Loucy (cell line): ENCODE measurements around the gene KCNJ6.

Source experiments
- H2AFZ ChIP-seq: fragments of 200-600 bp; sonication (generic); 2 replicates; pipeline ENCODE4 v1.6.0; 2016; ENCODE audit warnings: antibody characterized with exemption, mild to moderate bottlenecking, low read length, moderate library complexity
- H3F3A ChIP-seq: fragments of 200-600 bp; 2 replicates; pipeline ENCODE4 v1.6.0; 2016; ENCODE audit warnings: antibody characterized with exemption, low read depth, mild to moderate bottlenecking
- H3K27me3 ChIP-seq: fragments of 200-600 bp; sonication (generic); 2 replicates; pipeline ENCODE4 v1.6.1; 2014; ENCODE audit warnings: low read length, mild to moderate bottlenecking; ENCODE audit not compliant: insufficient read depth, poor library complexity, severe bottlenecking
- H3K36me3 ChIP-seq: fragments of 200-600 bp; sonication (generic); 2 replicates; pipeline ENCODE4 v1.6.1; 2016; ENCODE audit warnings: low read length; ENCODE audit not compliant: insufficient read depth
- H3K4me1 ChIP-seq: fragments of 200-600 bp; sonication (generic); 2 replicates; pipeline ENCODE4 v1.5.1; 2014; ENCODE audit warnings: low read length, mild to moderate bottlenecking; ENCODE audit not compliant: insufficient read depth, poor library complexity, severe bottlenecking
- H3K4me2 ChIP-seq: fragments of 200-600 bp; sonication (generic); 2 replicates; pipeline ENCODE4 v1.6.0; 2014; ENCODE audit warnings: antibody characterized with exemption, low read length, low read depth, mild to moderate bottlenecking; ENCODE audit not compliant: poor library complexity, severe bottlenecking
- H3K4me3 ChIP-seq: fragments of 200-600 bp; sonication (generic); 2 replicates; pipeline ENCODE4 v1.5.1; 2014; ENCODE audit warnings: low read length, mild to moderate bottlenecking, mixed read lengths; ENCODE audit not compliant: poor library complexity, severe bottlenecking
- H3K79me2 ChIP-seq: fragments of 200-600 bp; sonication (generic); 2 replicates; pipeline ENCODE4 v1.6.1; 2014; ENCODE audit warnings: low read length; ENCODE audit not compliant: insufficient read depth
- H3K9ac ChIP-seq: fragments of 200-600 bp; sonication (generic); 2 replicates; pipeline ENCODE4 v1.6.0; 2014; ENCODE audit warnings: mild to moderate bottlenecking, low read depth, low read length, moderate library complexity; ENCODE audit not compliant: poor library complexity, severe bottlenecking
- H3K9me2 ChIP-seq: fragments of 200-600 bp; sonication (generic); replicated peaks from 2 replicates; pipeline ENCODE4 v1.6.1; 2016; ENCODE audit warnings: low read depth, low read length, mixed read lengths
- H3K9me3 ChIP-seq: fragments of 200-600 bp; sonication (generic); 2 replicates; pipeline ENCODE4 v1.6.1; 2014; ENCODE audit warnings: mild to moderate bottlenecking, antibody characterized with exemption, low read length, low read depth; ENCODE audit not compliant: insufficient read depth
- H4K20me1 ChIP-seq: fragments of 200-600 bp; sonication (generic); 2 replicates; pipeline ENCODE4 v1.6.0; 2014; ENCODE audit warnings: antibody characterized with exemption, low read length, mild to moderate bottlenecking; ENCODE audit not compliant: insufficient read depth, poor library complexity, severe bottlenecking
- EZH2phosphoT487 ChIP-seq: fragments of 200-600 bp; IDR thresholded peaks from 2 replicates; pipeline ENCODE4 v1.6.1; 2018; ENCODE audit warnings: antibody characterized with exemption, mild to moderate bottlenecking, moderate library complexity, borderline replicate concordance
- TF ChIP-seq, protein P1 (sequence below): fragments of 200-600 bp; sonication (generic); conservative IDR thresholded peaks from 2 replicates; pipeline ENCODE4 v1.5.1; 2014; ENCODE audit warnings: mild to moderate bottlenecking, antibody characterized with exemption, low read length

Gene KCNJ6

GRCh38 chr21:37759777-37760176 is 156.5 kb downstream of the KCNJ6 start:
- H3K9me3 ChIP-seq, result no peaks in the 10 kb centered on the region
- no peaks in the 10 kb centered on the region for H4K20me1 ChIP-seq
- TF ChIP-seq, protein P1, sequence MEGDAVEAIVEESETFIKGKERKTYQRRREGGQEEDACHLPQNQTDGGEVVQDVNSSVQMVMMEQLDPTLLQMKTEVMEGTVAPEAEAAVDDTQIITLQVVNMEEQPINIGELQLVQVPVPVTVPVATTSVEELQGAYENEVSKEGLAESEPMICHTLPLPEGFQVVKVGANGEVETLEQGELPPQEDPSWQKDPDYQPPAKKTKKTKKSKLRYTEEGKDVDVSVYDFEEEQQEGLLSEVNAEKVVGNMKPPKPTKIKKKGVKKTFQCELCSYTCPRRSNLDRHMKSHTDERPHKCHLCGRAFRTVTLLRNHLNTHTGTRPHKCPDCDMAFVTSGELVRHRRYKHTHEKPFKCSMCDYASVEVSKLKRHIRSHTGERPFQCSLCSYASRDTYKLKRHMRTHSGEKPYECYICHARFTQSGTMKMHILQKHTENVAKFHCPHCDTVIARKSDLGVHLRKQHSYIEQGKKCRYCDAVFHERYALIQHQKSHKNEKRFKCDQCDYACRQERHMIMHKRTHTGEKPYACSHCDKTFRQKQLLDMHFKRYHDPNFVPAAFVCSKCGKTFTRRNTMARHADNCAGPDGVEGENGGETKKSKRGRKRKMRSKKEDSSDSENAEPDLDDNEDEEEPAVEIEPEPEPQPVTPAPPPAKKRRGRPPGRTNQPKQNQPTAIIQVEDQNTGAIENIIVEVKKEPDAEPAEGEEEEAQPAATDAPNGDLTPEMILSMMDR, result no peak
- no peak for TF ChIP-seq EZH2phosphoT487
- H3K27me3 ChIP-seq, result no peaks in the 10 kb centered on the region
- peaks cover 2% of the 10 kb centered on the region for H3K4me1 ChIP-seq
- no peak overlapping the region for H3K4me2 ChIP-seq
- no peak overlapping the region for H2AFZ ChIP-seq
- no peaks in the 10 kb centered on the region for H3K9me2 ChIP-seq
- no peak overlapping the region for H3K4me3 ChIP-seq
- no peaks in the 10 kb centered on the region for H3K36me3 ChIP-seq
- no peaks in the 10 kb centered on the region for H3F3A ChIP-seq
- H3K9ac ChIP-seq, result no peak overlapping the region
- H3K79me2 ChIP-seq, result no peaks in the 10 kb centered on the region

GRCh38 chr21:37758982-37759381 is 157.3 kb downstream of the KCNJ6 start:
- H3K4me2 ChIP-seq, result no peak overlapping the region
- H3K79me2 ChIP-seq, result no peaks in the 10 kb centered on the region
- H2AFZ ChIP-seq, result 0 out of 2 replicates have a peak overlapping the region, but pooled peaks have one; percentile 54
- no peaks in the 10 kb centered on the region for H3K9me2 ChIP-seq
- H3K27me3 ChIP-seq, result no peaks in the 10 kb centered on the region
- no peaks in the 10 kb centered on the region for H3K9me3 ChIP-seq
- H3K36me3 ChIP-seq, result no peaks in the 10 kb centered on the region
- H3K4me3 ChIP-seq, result no peak overlapping the region
- H3K9ac ChIP-seq, result no peak overlapping the region
- no peak for TF ChIP-seq EZH2phosphoT487
- TF ChIP-seq, protein P1, result peak; percentile 70
- H3F3A ChIP-seq, result no peaks in the 10 kb centered on the region
- no peaks in the 10 kb centered on the region for H4K20me1 ChIP-seq
- peaks cover 2% of the 10 kb centered on the region for H3K4me1 ChIP-seq

DNA sequence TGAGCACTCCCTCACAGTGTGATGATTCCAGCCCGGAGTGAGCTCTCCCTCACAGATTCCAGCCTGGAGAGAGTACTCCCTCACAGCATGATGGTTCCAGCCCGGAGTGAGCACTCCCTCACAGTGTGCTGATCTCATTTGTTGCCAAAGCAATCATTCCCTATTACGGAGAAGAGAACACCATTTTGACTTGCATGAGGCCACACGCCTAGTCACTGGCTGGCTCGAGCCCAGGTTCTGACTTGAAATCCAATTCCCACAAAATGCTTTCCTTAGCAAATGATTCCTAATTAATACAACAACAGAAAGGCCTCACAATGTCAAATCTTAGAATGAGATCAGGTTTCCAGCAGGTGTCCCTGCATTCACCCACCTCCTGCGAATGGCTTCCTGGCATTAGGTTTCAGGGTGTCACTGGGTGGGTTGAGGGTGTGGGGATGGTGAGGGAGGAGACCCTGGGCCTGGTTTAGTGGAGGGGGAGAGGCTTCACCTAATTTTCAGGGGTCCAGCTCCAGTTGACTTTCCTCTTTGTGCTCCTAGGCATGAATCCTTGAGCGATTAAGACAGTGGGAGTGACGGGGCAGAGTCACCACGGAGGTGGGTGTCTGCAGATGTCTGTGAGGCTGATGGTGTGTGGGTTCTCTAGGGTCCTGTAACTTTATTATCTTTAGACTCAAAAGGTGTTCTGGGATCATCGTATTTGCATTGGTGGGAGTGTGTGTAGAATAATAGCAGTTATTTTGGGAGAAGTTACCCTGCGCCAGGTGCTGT is 158.5 kb downstream of the KCNJ6 start:
- no peak overlapping the region for H3K9ac ChIP-seq
- no peak overlapping the region for H2AFZ ChIP-seq
- no peaks in the 10 kb centered on the region for H3K79me2 ChIP-seq
- H3K9me3 ChIP-seq, result no peaks in the 10 kb centered on the region
- H3K4me2 ChIP-seq, result no peak overlapping the region
- H3K4me1 ChIP-seq, result peaks cover 2% of the 10 kb centered on the region
- H3K27me3 ChIP-seq, result no peaks in the 10 kb centered on the region
- H3K36me3 ChIP-seq, result no peaks in the 10 kb centered on the region
- no peaks in the 10 kb centered on the region for H4K20me1 ChIP-seq
- no peak overlapping the region for H3K4me3 ChIP-seq
- no peaks in the 10 kb centered on the region for H3K9me2 ChIP-seq
- H3F3A ChIP-seq, result no peaks in the 10 kb centered on the region
- TF ChIP-seq EZH2phosphoT487, result no peak
- TF ChIP-seq, protein P1, result no peak
